HG02943 (cell line): ENCODE data around the gene PNO1.

ENCODE experiments used
- ATAC-seq: cut with Tn5 transposase; IDR thresholded peaks from one replicate; pipeline ENCODE4 v1.9.1; 2021; ENCODE audit warnings: mild to moderate bottlenecking, low read depth, moderate library complexity; ENCODE audit not compliant: unreplicated experiment

PNO1 gene

DNA sequence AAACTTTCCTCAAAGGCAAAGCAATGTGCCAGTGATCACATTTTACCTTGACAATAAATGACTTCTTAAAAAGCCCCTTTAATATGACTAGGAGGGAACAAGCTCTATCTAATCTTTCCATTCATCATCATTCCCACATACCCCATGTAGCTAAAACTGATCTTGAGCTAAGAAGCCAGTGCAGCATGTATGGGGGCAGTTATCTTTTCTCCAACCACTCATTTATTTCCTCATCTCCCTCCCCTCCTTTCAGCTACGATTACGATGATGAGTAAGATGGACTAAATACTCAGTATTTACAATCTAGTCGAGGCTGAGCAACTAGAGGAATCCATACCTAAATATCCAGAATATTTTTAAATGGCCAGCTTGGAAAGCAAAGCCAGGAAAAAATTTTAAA, 35.5 kb downstream of the PNO1 start:
- ATAC-seq: no peak

DNA sequence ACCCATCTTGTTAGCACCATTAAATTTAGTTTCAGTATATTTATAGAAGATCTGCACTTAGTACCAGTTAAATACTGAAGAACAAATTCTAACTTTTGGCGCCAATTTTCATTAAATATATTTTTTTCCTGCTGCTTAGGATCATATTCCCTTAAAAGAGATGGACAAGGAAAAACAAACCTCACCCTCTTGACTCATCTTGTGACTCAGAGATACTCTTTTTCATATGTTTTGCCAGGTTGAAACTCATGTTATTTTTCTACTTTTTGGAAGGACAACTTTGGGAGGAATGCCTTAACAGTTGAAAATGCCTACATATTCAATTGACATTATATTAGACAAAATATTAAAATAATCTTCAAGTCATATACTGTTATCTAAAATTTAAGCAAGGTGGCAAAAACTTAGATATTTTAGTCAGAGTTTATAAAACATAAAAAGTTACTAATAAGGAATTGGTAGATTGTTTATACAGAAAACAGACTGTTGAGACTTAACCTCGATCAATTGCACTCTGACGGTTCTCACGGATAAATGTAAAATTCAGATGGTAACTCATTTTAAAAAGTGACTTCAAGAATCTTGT, 36.2 kb downstream of the PNO1 start:
- ATAC-seq: no peak

DNA sequence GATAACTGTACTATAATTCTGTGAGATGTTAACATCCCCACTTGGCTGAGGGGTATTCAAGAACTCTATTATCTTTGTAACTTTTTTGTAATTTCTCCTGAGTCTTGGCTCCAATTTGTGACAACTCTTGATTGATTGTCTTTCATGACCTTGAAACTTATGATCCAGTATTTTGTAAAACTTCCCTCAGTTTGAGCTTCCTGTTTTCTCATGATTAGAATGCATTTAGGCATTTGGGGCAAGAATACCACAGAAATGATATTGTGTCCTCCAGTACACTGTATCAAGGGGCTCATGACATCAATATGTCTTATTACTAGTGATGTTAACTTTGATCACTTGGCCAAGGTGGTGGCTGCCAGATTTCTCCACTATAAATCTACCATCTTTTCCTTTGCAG, 37.4 kb downstream of the PNO1 start:
- no peak for ATAC-seq

DNA sequence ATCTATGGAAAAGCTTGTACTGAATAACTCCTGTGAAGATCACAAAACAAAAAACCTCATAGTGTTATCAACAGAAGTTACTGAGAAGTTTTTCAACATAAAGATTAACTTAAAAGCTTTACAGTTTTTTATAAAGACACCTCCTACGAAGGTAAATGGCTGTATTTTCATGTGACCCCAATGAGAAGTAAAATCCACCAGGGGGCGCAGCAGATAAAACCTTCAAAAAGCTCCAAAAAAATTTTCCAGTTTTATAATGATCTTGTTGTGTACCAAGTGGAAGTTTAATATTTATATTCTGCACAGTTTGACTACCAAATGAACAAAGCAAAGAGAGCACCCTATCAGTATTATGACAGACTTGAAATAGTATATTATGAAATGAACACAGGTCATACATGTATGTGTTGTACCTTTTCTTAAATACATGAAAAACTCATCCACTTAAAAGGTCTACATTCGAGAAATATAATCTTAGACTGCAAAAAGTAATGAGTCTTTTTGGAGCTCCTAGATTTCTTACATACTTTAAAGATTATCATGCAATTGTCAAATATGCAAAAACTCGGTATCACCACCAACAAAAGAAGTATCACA, 38.5 kb downstream of the PNO1 start:
- ATAC-seq: no peak

DNA sequence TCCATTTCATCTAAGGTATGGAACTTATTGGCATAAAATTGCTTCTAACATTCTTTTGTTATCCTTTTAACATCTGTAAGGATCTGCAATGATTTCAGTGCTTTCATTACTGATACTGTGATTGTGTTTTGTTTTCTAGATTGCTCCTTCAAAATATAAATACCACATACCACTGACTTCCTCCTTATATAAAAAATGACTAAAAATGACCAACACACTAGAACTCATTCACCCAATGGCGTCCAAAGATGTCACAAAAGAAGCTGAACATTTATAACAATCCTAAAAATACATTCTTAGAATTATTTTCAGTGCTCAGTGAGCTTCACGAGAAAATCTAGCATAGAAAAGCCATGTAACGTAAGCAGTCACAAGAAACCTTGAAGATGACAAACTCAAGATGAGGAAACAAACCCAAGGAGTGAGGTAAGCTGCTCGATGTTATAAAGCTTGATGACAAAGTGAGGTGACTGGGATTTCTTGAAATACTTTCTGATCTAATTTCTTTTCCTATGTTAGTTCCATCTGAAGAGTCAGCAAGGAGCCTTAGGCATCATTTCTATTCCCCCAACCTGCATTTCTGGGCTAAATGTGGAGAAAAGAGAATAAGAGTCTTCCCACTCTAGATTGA, 42.6 kb downstream of the PNO1 start:
- no peak for ATAC-seq

DNA sequence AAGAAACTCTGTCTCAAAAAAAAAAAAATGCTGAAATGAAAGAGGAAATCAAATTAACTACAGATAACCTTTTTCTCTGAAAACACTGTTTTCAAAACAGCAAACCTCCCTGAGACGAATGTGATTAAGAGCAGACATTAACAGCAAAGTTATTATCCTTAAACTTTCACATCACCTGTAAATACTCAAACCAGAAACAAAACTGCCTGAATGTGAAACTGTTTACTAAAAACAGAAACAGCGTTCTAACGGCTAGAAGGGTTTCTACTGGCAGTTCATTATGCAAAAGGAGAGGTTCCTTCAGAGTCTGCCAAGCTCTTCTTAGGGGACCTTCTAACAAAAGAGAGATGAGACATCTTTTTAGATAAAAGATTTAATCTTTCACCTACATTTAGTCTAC, 45.9 kb downstream of the PNO1 start:
- peak; percentile 89 for ATAC-seq

DNA sequence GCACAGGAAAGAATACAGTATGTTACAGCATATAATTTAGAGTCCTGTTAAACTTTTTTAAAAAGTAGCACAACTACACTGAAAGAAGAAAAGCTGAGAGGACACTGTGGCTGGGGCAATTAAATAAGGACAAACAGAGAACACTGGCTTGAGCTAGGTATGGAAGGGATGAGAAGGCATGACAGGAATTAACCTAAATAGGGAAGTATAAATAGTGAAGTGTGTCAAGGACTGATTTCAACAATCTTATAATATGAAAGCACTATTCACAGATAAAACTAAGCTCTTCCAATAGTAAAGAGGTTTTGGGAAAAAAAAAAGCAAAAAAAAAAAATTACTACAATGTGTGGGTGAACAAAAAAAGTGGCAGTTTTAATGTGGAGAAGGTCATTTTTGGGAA, 49.1 kb downstream of the PNO1 start:
- no peak for ATAC-seq

DNA sequence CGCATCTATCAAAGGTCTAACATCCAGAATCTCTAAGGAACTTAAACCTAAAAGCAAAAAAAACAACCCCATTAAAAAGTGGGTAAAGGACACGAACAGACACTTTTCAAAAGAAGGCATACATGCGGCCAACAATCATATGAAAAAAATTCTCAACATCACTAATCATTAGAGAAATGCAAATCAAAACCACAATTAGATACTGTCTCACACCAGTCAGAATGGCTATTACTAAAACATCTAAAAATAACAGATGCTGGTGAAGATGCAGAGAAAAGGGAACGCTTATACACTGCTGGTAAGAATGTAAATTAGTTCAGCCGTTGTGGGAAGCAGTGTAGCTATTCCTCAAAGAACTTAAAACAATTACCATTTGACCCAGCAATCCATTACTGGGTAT, 56.7 kb downstream of the PNO1 start:
- ATAC-seq: peak; percentile 80

DNA sequence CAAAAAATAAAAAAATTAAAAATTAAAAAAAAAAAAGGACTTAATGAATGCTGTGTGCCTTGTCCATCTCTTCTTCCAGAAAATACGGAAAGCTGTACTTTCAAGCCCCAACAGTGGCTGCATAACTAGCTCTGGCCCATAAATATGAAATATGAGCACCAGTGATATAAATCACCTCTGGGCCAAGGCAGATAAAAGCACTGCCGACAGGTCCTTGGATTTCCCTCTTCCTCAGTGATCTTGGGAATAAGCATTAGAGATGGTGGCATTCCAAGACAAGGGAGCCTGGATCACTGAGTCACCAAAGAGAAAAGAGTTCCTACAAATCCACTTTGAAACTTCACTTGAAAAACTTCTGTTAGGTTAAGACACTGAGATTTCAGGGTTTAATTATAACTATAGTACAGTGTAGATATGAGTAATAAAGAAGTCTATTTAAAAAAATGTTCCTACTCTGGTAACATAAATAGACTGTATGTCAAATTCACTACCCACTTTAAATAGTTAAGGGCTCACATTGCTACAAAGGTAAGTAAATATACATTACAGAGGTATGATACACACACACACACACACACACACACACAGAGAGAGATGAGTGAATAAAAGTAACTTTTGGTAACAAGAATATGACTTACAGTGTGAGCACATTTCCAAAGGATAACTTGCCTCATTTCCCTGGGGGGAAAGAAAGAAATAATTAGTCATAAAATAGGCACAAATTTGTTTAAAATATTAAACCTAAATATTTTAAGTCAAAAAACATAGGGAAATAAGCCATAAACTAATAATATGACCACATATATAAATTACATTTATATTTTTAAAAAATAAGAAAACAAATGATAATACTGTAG, 59.0 kb downstream of the PNO1 start:
- no peak for ATAC-seq

DNA sequence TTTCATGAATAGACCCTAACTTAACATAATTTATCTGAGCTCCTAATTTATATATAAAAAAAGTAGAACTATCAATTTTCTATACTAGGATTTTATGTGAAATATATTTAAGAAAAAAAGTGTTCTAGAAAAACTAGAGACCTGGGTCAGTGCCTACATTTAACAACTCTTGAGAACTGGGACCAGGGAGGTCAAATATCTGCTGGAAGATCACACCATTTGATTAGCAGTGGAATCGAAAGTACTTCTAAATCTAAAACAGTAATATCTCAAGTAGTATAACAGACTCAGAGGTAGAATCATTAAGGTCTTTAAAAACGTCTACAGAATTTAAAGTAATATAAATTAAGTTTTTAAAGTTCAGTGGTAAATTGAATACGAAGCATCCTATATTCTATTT, 60.0 kb downstream of the PNO1 start:
- no peak for ATAC-seq

DNA sequence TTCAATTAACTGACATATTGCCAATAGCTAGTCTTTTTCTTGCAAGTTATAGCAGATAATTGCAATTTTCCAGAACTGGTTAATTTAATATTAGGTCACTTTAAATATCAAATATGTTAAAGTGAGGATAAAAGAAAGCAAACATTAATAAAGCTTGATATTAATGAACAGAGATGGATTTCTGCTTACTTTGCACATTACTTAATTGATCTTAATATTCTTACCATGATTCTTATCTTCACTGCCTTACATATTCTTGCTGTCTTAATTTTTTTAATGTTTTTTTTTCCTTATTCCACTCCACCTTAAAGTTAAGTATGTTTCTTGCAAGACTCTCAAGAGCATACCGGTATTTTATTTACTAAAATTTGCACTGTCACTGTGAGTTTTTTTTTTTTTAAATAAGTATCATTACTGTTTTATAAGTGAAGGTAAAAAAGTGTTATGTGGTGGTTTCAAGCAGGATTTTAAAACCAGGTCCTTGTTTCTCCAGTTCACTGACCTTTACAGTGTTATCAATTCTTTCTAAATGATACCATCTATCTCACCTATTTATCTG, 60.7 kb downstream of the PNO1 start:
- no peak for ATAC-seq

DNA sequence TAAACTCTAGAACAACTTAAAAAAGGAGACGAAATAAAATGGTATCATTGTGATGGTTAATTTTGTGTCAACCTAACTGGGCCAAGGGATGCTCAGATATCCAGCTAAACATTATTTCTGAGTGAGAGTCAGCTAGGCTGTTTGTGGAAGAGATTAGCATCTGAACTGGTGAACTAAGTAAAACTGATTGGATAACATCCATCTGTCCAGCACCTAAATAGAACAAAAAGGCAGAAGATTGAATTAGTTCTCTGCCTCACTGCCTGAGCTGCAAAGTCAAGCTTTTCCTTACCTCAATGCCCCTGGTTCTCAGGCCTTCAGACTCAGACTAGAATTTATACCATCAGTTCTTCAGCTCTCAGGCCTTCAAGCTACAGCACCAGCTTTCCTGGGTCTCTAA, 64.6 kb downstream of the PNO1 start:
- no peak for ATAC-seq

DNA sequence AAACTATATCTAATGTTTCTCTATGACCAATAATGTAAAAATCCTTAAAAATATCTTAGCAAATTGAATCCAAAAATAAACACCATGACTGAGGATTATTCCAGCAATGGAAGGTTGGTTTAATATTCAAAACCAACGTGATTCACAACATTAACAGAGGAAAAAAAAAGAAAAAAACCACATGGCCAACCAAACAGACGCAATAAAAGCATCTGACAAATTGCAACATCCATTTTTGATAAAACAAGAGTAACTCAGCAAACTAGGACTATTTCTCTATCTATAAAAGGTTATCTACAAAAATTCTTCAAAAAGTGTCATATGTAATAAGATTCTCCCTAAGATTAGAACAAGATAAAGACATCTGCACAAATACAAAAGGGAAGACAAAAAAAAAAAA, 65.7 kb downstream of the PNO1 start:
- no peak for ATAC-seq

DNA sequence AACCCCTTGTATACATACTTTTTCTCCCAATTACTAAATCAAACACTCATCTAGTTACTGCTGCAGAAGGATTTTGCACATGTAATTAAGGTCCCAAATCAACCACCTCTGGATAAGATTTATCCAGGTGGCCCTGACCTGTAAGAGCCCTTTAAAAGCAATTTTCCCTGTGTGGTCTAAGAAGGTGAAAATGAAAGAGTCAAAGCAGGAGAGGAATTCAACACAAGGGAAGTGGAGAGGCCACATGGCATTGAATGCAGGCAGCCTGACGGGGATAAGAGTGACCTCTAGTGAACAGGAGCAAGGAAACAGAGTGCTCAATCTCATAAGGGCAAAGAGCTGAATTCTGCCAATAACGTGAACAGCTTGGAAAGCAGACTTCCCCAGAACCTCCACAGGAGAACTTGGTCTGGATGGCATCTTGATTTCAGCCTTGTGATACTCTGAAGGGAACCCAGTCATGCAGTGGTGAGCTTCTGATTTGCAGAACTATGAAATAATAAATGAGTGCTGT, 67.5 kb downstream of the PNO1 start:
- no peak for ATAC-seq
